Activated naive CD8-positive, alpha-beta T cell treated with anti-CD3 and anti-CD28 coated beads, Interleukin-2, amount 10 ng/mL, durations not matched to agents 7 days and 5 days (primary cell): ENCODE results near the gene TBC1D1. TPM values are rescaled to one million over a fixed set of nuclear protein-coding genes. Genes with fewer than 3 reads are reported as not detected.

ENCODE experiments used
- ATAC-seq: fragments of 150-1000 bp; cut with Tn5 transposase; one replicate; pipeline ENCODE4 v1.10.0; 2021; ENCODE audit warnings: low read depth, moderate library complexity
- POLR2A ChIA-PET: fragments of 350-600 bp; sonication (Branson Sonifier 250); formaldehyde crosslinking; loops from one replicate; lab custom pipeline; 2021; ENCODE audit warnings: antibody characterized with exemption; lab: Charles Lee
- DNase-seq: peaks from one replicate; pipeline ENCODE4 v3.0.0; 2021
- H3K27ac Mint-ChIP-seq: one replicate; pipeline ENCODE4 v1.8.0; 2022; ENCODE audit warnings: mild to moderate bottlenecking, mixed read lengths
- H3K27me3 Mint-ChIP-seq: one replicate; pipeline ENCODE4 v1.8.0; 2022; ENCODE audit warnings: mild to moderate bottlenecking, moderate library complexity, mixed read lengths
- H3K36me3 Mint-ChIP-seq: one replicate; pipeline ENCODE4 v1.8.0; 2021; ENCODE audit warnings: mild to moderate bottlenecking, mixed read lengths
- H3K4me1 Mint-ChIP-seq: one replicate; pipeline ENCODE4 v1.8.0; 2021; ENCODE audit warnings: mixed read lengths
- H3K4me3 Mint-ChIP-seq: one replicate; pipeline ENCODE4 v1.8.0; 2022; ENCODE audit warnings: mild to moderate bottlenecking, moderate library complexity, mixed read lengths
- H3K9me3 Mint-ChIP-seq: one replicate; pipeline ENCODE4 v1.8.0; 2021; ENCODE audit warnings: mixed read lengths
- total RNA-seq, 2 experiments: library from RNA; stranded (reverse); gene quantifications; one replicate each; pipeline ENCODE4 v1.2.3, GENCODE V29; 2021

Gene TBC1D1
- total RNA-seq, 2 experiments from 2014 or later: 79.7 to 83.7 TPM

DNA sequence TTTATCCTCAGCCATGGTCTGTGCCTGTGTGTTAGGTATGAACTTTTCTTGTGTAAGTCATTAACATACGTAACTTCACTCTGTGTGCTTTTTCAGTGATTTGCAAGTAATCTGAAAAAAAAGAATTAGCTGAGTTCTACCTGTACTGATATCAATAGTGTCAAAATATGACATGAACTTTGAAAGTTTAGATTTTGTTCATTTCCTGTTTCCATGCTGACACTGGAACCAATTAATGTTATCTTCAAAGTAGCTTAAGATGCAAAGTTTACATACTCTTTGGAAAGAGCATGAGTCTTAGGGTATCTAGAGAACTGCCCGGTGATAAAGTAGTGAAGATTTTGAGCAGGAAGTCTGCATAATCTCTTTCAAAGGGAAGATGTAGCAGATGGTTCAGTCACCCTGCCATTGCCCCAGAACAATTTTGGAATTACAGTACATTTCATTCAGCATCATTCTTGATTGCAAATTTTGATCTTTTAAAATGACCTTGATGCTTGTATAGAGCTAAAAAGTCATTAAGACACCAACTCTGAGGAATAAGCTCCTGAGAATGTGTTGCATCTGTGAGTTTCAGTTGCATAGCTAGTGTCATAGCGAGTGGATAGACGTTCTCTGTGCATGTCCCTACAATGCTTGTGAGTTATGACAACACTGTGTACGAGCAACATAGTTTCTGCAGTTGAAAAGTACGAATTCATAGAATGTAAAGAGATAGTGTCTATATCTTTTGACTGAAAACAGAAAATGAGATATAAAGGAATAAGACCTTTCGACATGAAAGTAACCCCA, 199.8 kb downstream of the TBC1D1 start:
- Mint-ChIP-seq H3K27ac (no peak overlapping the region), H3K27me3 (no peaks in the 10 kb centered on the region), H3K36me3 (peaks cover 42% of the 10 kb centered on the region), H3K9me3 (no peaks in the 10 kb centered on the region), H3K4me1 (peaks cover 7% of the 10 kb centered on the region), H3K4me3 (no peak overlapping the region)
- POLR2A ChIA-PET: no interaction called here
- DNase-seq (no peak), ATAC-seq (no peak)

DNA sequence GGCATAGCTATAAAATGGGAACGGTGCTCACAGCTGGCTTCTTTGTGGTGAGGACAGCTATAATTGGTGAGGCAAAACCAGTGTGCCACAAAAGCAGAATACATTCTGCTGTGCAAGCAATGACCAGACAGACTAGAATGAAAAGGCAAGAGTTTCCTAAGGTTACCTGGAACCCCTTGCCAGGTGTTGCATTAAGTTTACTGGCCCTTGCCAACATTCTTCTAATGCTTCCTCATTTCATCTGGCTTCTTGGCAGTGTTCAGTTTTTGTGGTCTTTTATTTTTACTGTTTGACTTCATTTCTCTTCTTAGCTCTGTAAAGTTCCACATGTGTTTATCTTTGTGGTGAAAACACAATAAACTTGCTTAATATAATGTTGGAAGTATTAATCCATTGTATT, 200.8 kb downstream of the TBC1D1 start:
- Mint-ChIP-seq H3K27ac (no peak overlapping the region), H3K4me1 (peaks cover 7% of the 10 kb centered on the region), H3K4me3 (no peak overlapping the region), H3K27me3 (no peaks in the 10 kb centered on the region), H3K9me3 (no peaks in the 10 kb centered on the region), H3K36me3 (peaks cover 48% of the 10 kb centered on the region)
- ATAC-seq (no peak), DNase-seq (no peak)
- POLR2A ChIA-PET: no interaction called here

DNA sequence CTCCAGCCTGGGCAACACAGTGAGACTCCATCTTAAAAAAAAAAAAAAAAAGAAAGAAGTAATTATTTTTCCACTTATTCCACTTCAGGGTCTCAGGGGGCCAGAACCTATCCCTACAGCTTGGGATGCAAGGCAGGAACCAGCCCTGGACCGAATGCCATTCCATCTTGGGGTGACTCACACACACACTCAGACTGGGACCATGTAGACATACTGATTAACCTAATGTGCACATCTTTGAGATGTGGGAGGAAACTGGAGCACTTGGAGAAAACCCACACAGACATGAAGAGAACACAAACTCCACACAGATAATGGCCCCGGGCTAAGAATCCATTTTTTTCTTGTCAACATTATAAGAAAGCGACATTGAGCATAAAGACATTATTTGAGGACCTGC, 201.8 kb downstream of the TBC1D1 start:
- POLR2A ChIA-PET: no interaction called here
- DNase-seq (no peak), ATAC-seq (no peak)
- H3K36me3 Mint-ChIP-seq: peaks cover 48% of the 10 kb centered on the region
- peaks cover 7% of the 10 kb centered on the region for H3K4me1 Mint-ChIP-seq
- no peaks in the 10 kb centered on the region for H3K9me3 Mint-ChIP-seq
- H3K27me3 Mint-ChIP-seq: no peaks in the 10 kb centered on the region
- H3K4me3 Mint-ChIP-seq: no peak overlapping the region
- no peak overlapping the region for H3K27ac Mint-ChIP-seq

DNA sequence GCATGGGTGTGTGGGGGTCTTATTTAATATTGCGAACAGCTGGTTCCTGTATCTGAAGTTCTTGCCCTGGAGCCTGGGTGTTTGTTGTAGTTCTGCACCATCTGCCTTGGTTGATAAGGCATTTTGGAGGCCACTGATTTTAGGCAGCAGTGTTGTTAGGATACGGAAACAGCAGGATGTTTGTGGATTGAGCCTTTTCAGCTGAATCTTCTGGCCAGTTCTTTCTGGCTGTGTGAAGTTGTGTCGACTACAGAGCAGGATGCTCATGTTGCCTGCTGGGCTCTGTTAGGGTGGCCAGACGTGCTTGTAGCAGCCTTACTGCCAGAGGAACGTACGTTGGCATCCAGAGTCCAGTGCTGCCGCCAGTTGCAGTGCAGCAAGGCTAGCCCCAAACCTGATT, 203.5 kb downstream of the TBC1D1 start:
- no peaks in the 10 kb centered on the region for H3K9me3 Mint-ChIP-seq
- POLR2A ChIA-PET: no interaction called here
- no peak overlapping the region for H3K4me3 Mint-ChIP-seq
- ATAC-seq (no peak), DNase-seq (no peak)
- H3K27me3 Mint-ChIP-seq: no peaks in the 10 kb centered on the region
- H3K4me1 Mint-ChIP-seq: peaks cover 7% of the 10 kb centered on the region
- peaks cover 57% of the 10 kb centered on the region for H3K36me3 Mint-ChIP-seq
- H3K27ac Mint-ChIP-seq: no peak overlapping the region

DNA sequence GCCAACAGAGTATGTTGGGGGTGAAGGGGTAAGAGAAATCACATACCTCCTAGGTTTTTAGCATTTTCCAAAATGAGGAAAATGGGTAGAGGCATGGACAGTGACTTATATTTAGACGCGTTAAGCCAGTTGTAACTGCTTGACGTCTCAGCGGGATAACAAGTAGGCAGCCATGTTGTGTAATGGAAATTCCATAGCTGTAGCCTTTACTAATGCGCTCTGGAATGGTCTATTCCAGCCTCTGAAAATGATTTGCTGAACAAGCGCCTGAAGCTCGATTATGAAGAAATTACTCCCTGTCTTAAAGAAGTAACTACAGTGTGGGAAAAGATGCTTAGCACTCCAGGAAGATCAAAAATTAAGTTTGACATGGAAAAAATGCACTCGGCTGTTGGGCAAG, 204.8 kb downstream of the TBC1D1 start:
- Mint-ChIP-seq H3K4me1 (peaks cover 11% of the 10 kb centered on the region), H3K27ac (no peak overlapping the region), H3K36me3 (peaks cover 55% of the 10 kb centered on the region), H3K27me3 (no peaks in the 10 kb centered on the region), H3K4me3 (no peak overlapping the region), H3K9me3 (no peaks in the 10 kb centered on the region)
- POLR2A ChIA-PET: no interaction called here
- ATAC-seq: no peak
- no peak for DNase-seq

DNA sequence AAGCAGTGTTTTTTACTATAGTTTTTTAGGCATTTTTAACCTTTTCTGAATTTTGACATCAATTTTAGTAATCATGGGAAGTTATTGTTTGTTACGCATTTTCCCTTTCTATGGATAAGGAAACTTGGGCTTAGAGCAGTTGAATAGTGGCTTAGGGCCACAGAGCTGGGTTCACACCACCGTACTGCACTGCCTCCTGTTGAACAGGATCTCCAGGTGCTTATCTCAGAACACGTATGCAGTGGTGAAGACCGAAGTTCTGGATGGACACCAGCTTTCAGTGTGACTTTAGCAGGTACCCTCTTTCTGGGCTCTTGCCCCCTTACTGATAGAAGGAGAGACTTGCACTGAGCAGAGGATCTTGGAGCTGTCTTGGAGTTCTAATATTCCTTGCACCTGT, 206.9 kb downstream of the TBC1D1 start:
- Mint-ChIP-seq H3K9me3 (no peaks in the 10 kb centered on the region), H3K4me3 (no peak overlapping the region), H3K36me3 (peaks cover 45% of the 10 kb centered on the region), H3K27me3 (no peaks in the 10 kb centered on the region), H3K4me1 (peaks cover 11% of the 10 kb centered on the region), H3K27ac (no peak overlapping the region)
- POLR2A ChIA-PET: no interaction called here
- DNase-seq (no peak), ATAC-seq (no peak)

DNA sequence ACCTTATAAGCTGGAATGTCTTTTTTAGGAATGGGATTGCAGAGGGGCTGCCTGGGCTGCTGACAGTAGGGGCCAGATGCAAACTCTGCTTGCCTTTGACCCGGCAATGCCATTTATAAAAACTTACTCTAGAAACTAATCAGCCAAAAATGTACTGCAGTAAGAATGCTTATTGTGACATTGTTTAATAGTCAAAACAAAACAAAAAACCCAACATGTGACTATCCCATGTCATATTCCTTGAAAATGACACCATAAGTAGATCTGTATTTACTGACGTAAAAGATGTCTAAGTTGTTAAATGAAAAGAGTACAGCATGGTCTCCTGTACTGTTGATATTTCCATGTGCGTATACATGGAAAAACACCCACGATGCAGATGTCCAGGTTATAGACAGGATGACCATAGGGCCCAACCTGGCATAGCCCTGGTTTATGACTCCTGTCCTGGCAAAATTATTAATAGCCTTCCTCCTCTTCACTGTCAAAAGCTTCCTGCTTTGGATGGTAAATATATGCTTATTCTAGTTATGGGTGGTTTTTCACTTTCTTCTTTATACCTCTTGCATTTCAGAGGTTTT, 208.2 kb downstream of the TBC1D1 start:
- no peak overlapping the region for H3K4me3 Mint-ChIP-seq
- H3K27ac Mint-ChIP-seq: no peak overlapping the region
- no peaks in the 10 kb centered on the region for H3K9me3 Mint-ChIP-seq
- DNase-seq: no peak
- ATAC-seq: no peak
- POLR2A ChIA-PET: no interaction called here
- no peaks in the 10 kb centered on the region for H3K27me3 Mint-ChIP-seq
- H3K36me3 Mint-ChIP-seq: peaks cover 45% of the 10 kb centered on the region
- H3K4me1 Mint-ChIP-seq: peaks cover 11% of the 10 kb centered on the region

DNA sequence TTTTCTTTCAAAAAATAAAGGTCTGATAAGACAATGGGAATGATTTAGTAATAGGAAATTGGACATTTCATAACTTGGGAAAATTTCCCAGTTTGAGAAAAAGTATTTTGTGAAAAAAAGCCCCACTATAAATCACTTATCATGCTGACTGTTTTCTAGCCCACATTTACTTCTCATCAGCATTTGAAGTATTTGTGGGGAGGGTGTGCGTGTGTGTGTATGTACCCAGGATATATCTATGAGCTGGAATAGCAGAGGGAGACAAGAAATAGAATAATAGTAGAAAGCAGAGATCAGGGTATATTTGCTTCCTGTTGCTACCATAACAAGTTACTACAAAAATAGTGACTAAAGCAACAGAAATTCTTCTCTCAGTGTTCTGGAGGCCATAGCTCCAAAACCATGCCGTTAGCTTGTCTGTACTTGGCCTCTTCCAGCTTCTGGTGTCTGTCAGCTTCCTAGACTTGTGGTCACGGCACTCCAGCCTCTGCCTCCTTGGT, 209.1 kb downstream of the TBC1D1 start:
- POLR2A ChIA-PET: no interaction called here
- Mint-ChIP-seq H3K36me3 (peaks cover 47% of the 10 kb centered on the region), H3K9me3 (no peaks in the 10 kb centered on the region), H3K27ac (peak overlapping the region; percentile 9), H3K4me1 (peaks cover 11% of the 10 kb centered on the region), H3K27me3 (no peaks in the 10 kb centered on the region), H3K4me3 (no peak overlapping the region)
- no peak for ATAC-seq
- no peak for DNase-seq

DNA sequence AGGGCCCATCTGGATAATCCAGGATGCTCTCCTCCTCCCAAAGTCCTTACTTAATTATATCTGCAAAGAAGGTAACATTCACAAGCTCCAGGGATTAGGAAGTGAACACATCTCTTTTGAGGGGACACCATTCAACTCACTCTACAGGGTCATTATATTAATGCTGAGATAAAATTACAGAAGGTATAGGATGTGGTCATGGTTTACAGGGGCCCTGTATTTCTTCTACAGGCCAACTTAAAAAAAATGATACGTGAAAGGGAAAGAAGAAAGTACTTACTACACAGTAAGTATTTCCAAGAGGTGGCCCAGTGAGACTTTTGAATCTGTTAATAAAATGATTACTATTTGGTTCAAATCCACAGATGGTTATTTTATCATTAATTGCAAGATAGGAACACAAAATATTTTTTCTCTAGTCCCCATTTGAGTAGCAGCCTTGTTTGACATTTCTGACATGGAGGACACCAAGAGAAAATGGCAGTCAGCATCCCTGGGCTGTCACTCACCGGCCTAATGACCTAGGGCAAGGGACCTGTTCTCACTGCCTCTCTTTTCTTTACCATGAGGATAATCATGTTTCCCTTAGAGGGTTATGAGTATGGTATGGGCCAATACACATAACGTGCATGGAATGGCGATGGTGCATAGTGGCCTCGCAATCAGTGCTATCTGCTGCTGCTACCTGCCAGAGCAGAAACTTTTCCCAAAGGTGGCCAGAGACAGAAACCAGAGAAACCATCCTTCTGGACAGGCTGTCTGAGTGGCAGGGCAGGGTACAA, 209.8 kb downstream of the TBC1D1 start:
- H3K27ac Mint-ChIP-seq: peak overlapping the region; percentile 9
- peaks cover 44% of the 10 kb centered on the region for H3K36me3 Mint-ChIP-seq
- no peaks in the 10 kb centered on the region for H3K9me3 Mint-ChIP-seq
- DNase-seq (no peak), ATAC-seq (peak; percentile 58)
- peaks cover 13% of the 10 kb centered on the region for H3K4me1 Mint-ChIP-seq
- no peaks in the 10 kb centered on the region for H3K27me3 Mint-ChIP-seq
- H3K4me3 Mint-ChIP-seq: peak overlapping the region; percentile 25
- POLR2A ChIA-PET: no interaction called here

DNA sequence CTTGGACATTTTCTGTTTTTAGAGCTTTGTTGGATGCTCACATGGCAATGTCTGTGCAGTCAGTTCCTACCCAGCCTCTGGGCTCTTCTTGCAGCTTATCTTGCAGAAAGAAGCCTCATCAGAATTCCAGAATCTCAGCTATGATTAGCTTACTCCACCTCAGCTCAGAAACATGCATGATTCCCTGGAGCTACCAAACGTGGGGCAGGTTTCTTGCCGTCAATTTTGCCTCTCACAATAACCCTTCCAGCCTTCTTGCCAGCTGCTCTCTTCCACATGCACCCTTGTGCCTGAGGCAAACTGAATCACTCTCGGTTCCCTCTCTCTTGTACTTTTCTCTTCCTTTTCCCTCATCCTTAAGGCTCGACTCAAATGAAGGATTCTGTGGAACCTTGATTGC, 210.7 kb downstream of the TBC1D1 start:
- POLR2A ChIA-PET: no interaction called here
- ATAC-seq (no peak), DNase-seq (no peak)
- Mint-ChIP-seq H3K36me3 (peaks cover 39% of the 10 kb centered on the region), H3K27ac (no peak overlapping the region), H3K27me3 (no peaks in the 10 kb centered on the region), H3K9me3 (no peaks in the 10 kb centered on the region), H3K4me1 (peaks cover 13% of the 10 kb centered on the region), H3K4me3 (no peak overlapping the region)

DNA sequence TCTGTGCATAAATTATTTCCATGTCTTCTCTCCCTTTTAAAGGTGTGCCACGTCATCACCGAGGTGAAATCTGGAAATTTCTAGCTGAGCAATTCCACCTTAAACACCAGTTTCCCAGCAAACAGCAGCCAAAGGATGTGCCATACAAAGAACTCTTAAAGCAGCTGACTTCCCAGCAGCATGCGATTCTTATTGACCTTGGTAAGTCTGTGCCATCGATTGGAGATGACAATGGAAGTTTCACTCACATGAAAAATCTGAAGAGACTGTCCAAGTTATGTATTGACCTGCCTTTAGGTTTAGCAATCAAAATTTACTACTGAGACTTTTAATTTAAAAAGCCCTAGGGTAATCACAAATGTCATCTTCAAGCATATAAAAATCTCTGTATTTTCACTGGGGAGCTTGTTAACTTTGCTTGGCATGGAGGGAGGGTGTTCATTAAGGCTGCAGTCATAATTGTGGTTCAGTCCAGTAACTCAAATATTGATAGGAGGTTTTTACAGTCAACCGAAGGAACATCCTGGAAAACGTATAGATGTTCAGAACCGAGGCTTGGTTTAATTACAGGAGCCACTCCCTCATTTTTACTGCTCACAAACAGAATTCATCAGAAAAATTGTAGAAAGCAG, 212.2 kb downstream of the TBC1D1 start:
- peaks cover 49% of the 10 kb centered on the region for H3K36me3 Mint-ChIP-seq
- ATAC-seq (no peak), DNase-seq (no peak)
- H3K27me3 Mint-ChIP-seq: no peaks in the 10 kb centered on the region
- no peak overlapping the region for H3K27ac Mint-ChIP-seq
- H3K4me3 Mint-ChIP-seq: no peak overlapping the region
- peaks cover 13% of the 10 kb centered on the region for H3K4me1 Mint-ChIP-seq
- H3K9me3 Mint-ChIP-seq: no peaks in the 10 kb centered on the region
- POLR2A ChIA-PET: no interaction called here

DNA sequence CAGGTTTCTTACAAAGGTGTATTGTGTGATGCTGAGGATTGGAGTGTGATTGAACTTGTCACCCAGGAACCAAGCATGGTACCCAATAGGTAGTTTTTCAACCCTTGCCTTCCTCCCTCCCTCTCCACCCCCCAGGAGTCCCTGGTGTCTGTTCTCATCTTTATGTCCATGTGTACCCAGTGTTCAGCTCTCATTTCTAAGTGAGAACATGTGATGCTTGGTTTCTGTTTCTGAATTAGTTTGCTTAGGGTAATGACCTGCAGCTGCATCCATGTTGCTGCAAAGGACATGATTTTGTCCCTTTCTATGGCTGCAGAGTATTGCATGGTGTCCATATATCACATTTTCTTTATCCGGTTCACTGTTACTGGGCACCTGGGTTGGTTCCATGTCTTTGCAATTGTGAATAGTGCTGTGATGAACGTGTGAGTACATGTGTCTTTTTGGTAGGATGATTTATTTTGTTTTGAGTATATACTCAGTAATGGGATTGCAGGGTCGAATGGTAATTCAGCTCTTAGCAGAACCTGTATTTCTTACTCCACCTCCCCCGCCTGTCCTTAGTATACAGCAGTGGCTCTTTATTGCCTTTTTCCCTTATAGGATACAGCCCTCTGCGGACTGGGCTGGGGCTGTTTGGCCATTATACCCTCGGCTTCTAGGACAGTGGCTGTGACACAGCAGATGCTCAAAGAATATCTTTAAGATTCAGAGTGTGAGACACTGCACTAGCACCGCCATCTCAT, 214.8 kb downstream of the TBC1D1 start:
- ATAC-seq: no peak
- POLR2A ChIA-PET: no interaction called here
- H3K4me3 Mint-ChIP-seq: no peak overlapping the region
- H3K36me3 Mint-ChIP-seq: peaks cover 42% of the 10 kb centered on the region
- no peaks in the 10 kb centered on the region for H3K9me3 Mint-ChIP-seq
- no peak overlapping the region for H3K27ac Mint-ChIP-seq
- DNase-seq: no peak
- no peaks in the 10 kb centered on the region for H3K27me3 Mint-ChIP-seq
- peaks cover 6% of the 10 kb centered on the region for H3K4me1 Mint-ChIP-seq

DNA sequence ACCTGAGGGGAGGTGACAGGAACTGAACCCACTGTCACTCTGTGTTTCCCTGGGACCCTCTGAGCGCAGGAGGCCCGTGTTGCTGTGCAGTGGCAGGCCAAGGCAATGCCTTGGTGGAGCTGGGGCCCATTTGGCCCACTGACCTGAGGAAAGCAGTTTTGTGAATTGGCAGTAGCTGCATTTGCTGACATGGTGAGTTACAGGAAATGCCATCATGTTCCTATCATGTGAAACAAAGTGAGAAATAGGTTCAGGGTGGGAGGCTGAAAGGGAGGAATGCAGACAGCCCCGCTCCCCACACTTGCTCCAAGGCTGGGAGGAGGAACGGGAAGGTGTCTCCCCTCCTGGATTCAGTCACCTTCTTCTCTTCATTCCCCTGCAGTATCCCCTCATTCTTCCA, 215.4 kb downstream of the TBC1D1 start:
- POLR2A ChIA-PET: no interaction called here
- Mint-ChIP-seq H3K9me3 (no peaks in the 10 kb centered on the region), H3K27me3 (no peaks in the 10 kb centered on the region), H3K4me1 (peaks cover 4% of the 10 kb centered on the region), H3K4me3 (no peak overlapping the region), H3K27ac (no peak overlapping the region), H3K36me3 (peaks cover 44% of the 10 kb centered on the region)
- DNase-seq: no peak
- no peak for ATAC-seq
